Motor neuron (in vitro differentiated cells): ENCODE results near the gene L3MBTL3. TPM values are rescaled to one million over a fixed set of nuclear protein-coding genes. Genes with fewer than 3 reads are reported as not detected.

Experiments
- ATAC-seq, 8 experiments: fragments of 200-7000 bp; cut with Tn5 transposase; replicated peaks in 6 of 8; 2 replicates each; pipeline ENCODE4 v1.8.0; 2021; ENCODE audit warnings: mild to moderate bottlenecking in 8 of 8, moderate library complexity in 8 of 8
- H3K27ac ChIP-seq, 2 donors: fragments of 250-450 bp; sonication (Bioruptor Pico); 2 replicates each; pipeline ENCODE4 v1.9.0; 2021; ENCODE audit warnings: antibody characterized with exemption in 2 of 2, mild to moderate bottlenecking in 2 of 2, moderate library complexity in 1 of 2
- H3K4me1 ChIP-seq, 2 donors: fragments of 250-450 bp; sonication (Bioruptor Pico); replicated peaks in 1 of 2; 2 replicates each; pipeline ENCODE4 v1.6.1; 2021; ENCODE audit warnings: antibody characterized with exemption in 2 of 2, mild to moderate bottlenecking in 2 of 2, moderate library complexity in 1 of 2
- H3K4me3 ChIP-seq, 5 donors: fragments of 250-450 bp; sonication (Bioruptor Pico); 2 replicates each; pipeline ENCODE4 v1.9.0; 2021; ENCODE audit warnings: antibody characterized with exemption in 5 of 5, mild to moderate bottlenecking in 5 of 5, moderate library complexity in 4 of 5
- WGBS, 10 experiments: fragments of 450-650 bp; shearing (Covaris generic); methylation state at CpG; one replicate each; pipeline ENCODE4 v1.0.0; 2022; 5-methylcytosine and 5-hydroxymethylcytosine counted together
- in situ Hi-C, 9 experiments: fragments of 400-800 bp; cut with MboI; loops; one replicate each; pipeline ENCODE4 v1.15.0; 2021; ENCODE audit warnings: low sequenced_read_pairs in 9 of 9, low pct_unique_long_range_greater_than_20kb in 2 of 9; ENCODE audit not compliant: unreplicated experiment in 9 of 9
- total RNA-seq, 8 experiments: library from RNA; unstranded; fragments of 300-600 nt; gene quantifications; 2 replicates each; pipeline versions ENCODE4 v1.2.3 to v1.2.4, GENCODE V29; 2022

Gene L3MBTL3
- total RNA-seq, 8 experiments from 2014 or later = 7.5 to 12.6 (median 10.9) TPM

GRCh38 chr6:130033949-130034348 lies 15.6 kb downstream of the L3MBTL3 start:
- H3K4me3 ChIP-seq = no peak overlapping the region
- no peak overlapping the region for H3K27ac ChIP-seq
- H3K4me1 ChIP-seq = no peaks in the 10 kb centered on the region
- 60 to 100% (median 100%) methylated on average over 1 to 5 of the region's 5 CpGs; no CpG with 5 or more reads in 3 of the 10 experiments for WGBS, 10 experiments
- in situ Hi-C loops = no loop called here
- ATAC-seq = no peak

DNA sequence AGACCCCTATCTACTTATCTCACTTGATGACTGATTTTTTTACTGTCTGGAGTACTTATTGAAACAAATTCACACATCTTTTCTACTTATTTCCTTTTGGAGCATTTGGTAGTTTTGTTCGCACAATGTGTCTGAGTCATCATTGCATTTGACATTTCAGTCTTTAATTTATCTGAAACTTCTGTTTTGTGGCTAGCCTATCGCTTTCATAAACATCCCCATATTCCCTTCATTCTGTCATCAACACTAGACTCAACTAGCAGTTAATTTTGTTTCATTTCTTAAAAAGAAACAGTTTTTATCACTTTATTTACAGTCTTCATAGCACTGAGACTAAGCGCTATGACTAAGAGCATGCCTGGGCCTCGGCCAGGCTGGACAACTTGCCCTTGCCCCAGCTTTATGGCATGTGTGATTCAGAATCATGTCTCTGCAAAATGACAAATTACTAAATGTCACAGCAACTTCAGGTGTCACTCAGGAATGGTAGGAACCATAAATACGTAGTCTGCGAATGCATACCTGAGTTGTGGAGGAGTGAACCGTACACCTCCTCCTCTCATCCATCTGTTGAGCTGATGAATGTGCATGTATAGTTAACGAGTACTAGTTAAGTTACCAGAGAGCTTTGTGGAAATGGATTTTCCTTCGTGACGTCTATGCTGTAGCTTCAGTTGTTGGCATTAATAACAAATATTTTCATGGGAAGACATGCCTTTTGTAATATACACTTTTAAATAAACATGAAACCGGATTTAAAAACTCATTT lies 16.2 kb downstream of the L3MBTL3 start:
- WGBS, 10 experiments = 56 to 100% (median 87%) methylated on average over 1 to 11 of the region's 11 CpGs
- no peak overlapping the region for H3K27ac ChIP-seq
- H3K4me1 ChIP-seq = no peaks in the 10 kb centered on the region
- no peak overlapping the region for H3K4me3 ChIP-seq
- ATAC-seq = peak in 4 of 8 experiments; percentile 10 to 73 (median 32)
- in situ Hi-C loops = no loop called here

GRCh38 chr6:130035211-130035610 lies 16.8 kb downstream of the L3MBTL3 start:
- Histone ChIP-seq H3K27ac (no peak overlapping the region), H3K4me3 (no peak overlapping the region), H3K4me1 (no peaks in the 10 kb centered on the region)
- in situ Hi-C loops = no loop called here
- WGBS, 10 experiments = 0 to 80% (median 50%) methylated on average over 1 to 2 of the region's 2 CpGs; no CpG with 5 or more reads in 3 of the 10 experiments
- ATAC-seq = peak in 1 of 8 experiments; percentile 43

DNA sequence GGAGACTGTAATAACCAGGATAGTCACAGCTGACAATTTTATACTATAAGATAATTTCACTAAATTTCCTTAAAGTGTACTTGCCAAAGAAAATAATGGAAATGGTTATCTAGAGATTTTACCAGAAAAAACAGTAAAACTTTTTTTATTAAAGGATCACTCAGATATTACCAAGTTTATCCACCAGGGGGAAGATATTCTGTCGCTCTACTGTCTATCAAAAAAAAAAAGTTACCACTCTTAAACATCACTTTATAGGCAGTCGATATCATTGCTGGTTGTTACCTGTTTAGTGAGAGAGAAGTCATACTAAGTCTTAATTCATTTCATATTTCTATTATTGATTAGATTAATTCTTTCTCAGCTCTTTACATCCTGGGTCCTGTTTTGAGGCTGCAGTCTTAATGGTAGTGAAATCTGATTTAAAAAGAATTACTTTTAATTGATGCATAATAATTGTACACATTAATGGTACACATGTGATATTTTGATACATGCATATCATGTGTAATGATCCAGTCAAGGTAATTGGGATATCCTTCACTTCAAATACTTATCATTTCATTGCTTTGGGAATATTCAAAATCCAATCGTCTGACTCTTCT lies 18.9 kb downstream of the L3MBTL3 start:
- ATAC-seq = no peak
- H3K4me3 ChIP-seq = no peak overlapping the region
- H3K4me1 ChIP-seq = no peaks in the 10 kb centered on the region
- H3K27ac ChIP-seq = no peak overlapping the region
- in situ Hi-C loops = no loop called here
- 13 to 100% (median 64%) methylated on average over 2 to 3 of the region's 3 CpGs for WGBS, 10 experiments

DNA sequence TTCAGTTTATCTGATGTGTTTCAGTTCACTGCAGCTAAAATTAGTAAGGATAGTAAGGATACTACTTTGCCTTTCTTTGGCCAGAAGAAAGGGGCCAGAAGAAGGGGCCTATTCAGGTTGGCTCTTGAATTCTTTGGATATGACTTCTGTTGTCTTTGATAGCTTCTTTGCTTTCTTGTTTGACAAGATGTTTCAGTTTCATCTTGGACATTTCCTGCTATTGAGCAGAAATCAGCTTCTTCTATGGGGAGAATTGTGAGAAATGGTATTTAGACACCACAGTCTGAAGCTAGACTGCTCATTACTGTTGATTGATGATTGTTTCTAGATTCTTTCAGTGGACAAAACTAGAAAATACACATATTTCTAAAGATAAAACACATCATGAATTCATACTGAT lies 23.2 kb downstream of the L3MBTL3 start:
- Histone ChIP-seq H3K27ac (no peak overlapping the region), H3K4me3 (no peak overlapping the region), H3K4me1 (peaks cover 0 to 6% of the 10 kb centered on the region in 2 donors)
- no peak for ATAC-seq
- in situ Hi-C loops = no loop called here

DNA sequence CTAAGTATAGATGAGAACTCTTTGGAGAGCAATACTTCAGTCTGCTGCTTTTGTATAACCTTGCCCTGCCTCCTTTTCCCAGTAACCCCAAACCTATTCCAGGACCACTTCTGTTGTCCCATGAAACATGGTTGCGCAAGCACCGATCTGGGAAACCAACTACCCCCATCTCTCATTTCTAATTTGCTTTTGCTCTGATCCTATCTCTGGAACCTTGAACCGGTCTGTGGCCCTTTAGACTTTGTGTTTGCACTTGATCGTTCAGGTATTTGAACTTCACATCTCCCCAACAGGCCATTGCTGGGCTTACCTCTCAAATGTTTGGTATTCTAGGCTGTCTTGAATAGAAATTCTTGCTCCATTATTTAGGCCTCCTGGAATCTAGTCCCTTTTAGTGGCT lies 25.0 kb downstream of the L3MBTL3 start:
- ATAC-seq = no peak
- H3K27ac ChIP-seq = no peak overlapping the region
- H3K4me1 ChIP-seq = peaks cover 0 to 6% of the 10 kb centered on the region in 2 donors
- in situ Hi-C loops = no loop called here
- H3K4me3 ChIP-seq = no peak overlapping the region
- WGBS, 10 experiments = 83 to 100% (median 91%) methylated on average over 1 to 4 of the region's 4 CpGs; no CpG with 5 or more reads in 4 of the 10 experiments

DNA sequence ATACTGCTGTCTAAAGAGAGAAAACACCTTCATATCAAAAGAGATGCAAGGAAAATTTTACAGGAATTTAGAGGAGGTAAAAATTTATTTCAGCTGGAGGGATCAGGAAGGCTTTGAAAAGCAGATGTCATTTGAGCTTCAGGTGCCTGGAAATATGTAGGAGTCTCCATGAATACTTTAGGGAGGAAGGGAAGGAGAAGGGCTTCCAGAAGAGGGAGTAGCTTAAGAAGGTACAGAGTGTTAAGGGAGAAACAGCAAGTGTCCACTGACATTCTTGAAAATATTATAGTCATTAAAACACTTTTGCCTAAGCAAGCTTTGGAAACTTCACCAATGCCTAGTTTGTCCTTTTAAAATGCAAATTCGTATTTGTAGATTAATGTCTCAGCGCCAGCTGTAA lies 27.2 kb downstream of the L3MBTL3 start:
- Histone ChIP-seq H3K4me1 (peaks cover 0 to 6% of the 10 kb centered on the region in 2 donors), H3K4me3 (no peak overlapping the region), H3K27ac (no peak overlapping the region)
- in situ Hi-C loops = no loop called here
- 8 to 100% (median 80%) methylated on average over 1 to 2 of the region's 2 CpGs; no CpG with 5 or more reads in 2 of the 10 experiments for WGBS, 10 experiments
- peak in 2 of 8 experiments; percentile 33 to 52 for ATAC-seq

DNA sequence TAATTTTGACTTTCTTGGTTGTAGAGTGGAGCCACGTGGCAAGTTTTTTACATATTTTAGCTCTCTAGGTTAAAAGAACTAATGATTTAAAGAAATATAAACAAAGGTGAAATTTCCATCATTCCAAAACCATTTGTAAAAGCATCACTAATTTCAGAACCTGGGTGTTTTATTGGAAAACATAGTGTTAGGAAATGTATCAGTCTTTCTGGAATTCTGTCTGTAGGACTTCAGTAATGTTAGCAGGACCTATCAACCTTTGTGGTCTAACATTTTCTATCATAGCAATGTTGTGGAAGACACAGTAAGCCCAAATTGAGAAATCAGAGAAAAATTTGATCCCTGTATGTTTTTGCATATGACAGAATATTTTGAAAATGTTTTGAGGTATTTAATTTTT lies 28.3 kb downstream of the L3MBTL3 start:
- 0 to 100% (median 100%) methylated on average over 1 of the region's 1 CpG; no CpG with 5 or more reads in 1 of the 10 experiments for WGBS, 10 experiments
- no peak overlapping the region for H3K4me3 ChIP-seq
- in situ Hi-C loops = no loop called here

GRCh38 chr6:130047088-130047995 lies 29.0 kb downstream of the L3MBTL3 start:
- no peak overlapping the region for H3K4me3 ChIP-seq
- 50 to 100% (median 63%) methylated on average over 1 to 4 of the region's 4 CpGs; no CpG with 5 or more reads in 1 of the 10 experiments for WGBS, 10 experiments
- H3K4me1 ChIP-seq = peaks cover 0 to 6% of the 10 kb centered on the region in 2 donors
- in situ Hi-C loops = no loop called here
- ATAC-seq = peak in 1 of 8 experiments; percentile 47
- H3K27ac ChIP-seq = no peak overlapping the region

More for the DNA sequence above, 28.3 kb downstream of the L3MBTL3 start:
- Histone ChIP-seq H3K27ac (no peak overlapping the region), H3K4me1 (peaks cover 0 to 6% of the 10 kb centered on the region in 2 donors)
- no peak for ATAC-seq

DNA sequence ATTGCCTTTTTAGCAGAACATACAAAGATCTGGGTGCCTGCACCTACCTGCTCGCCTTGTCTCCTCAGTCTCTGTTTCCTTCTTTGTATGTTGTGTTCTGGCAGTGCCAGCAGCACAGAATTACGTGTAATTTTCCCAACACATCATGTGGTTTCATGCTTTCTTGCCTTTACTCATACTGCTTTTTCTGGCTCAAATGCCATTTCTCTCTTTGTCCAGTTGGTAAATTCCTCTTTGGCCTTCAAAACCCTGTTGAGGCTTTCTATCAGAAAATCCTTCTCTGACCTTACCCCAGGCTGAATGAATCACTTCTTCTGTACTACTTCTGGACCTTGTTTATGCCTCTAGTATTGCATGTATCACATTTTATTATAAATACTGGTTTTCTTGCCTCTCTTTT lies 31.8 kb downstream of the L3MBTL3 start:
- in situ Hi-C loops = loop anchor here in 1 of 9 experiments (25.0 kb wide), 1 partner anchor 237 kb away; no protein-coding TSS in a partner anchor

DNA sequence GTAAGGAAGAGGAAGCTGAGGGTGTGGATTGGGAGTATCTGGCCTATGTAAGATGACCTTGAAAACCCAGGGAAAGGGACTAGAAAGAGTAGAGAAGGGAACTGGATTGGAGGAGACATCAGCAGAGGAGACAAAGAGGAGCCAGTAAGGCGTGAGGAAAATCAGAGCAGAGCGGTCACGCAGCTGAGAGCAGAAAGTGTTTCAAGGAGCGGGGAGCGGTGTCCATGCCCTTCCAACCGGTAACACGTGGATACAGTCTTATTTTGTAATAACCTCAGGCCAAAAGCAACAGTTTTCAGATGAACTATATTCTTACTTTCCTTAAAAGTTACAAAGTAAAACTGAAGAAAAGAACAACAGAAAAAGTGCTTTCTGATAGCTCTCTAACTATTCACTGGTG lies 36.3 kb downstream of the L3MBTL3 start:
- in situ Hi-C loops = loop anchor here in 1 of 9 experiments (25.0 kb wide), 1 partner anchor 233 kb away; no protein-coding TSS in a partner anchor
- Histone ChIP-seq H3K27ac (no peak overlapping the region), H3K4me3 (no peak overlapping the region), H3K4me1 (no peaks in the 10 kb centered on the region)
- 85 to 100% (median 91%) methylated on average over 1 to 7 of the region's 7 CpGs for WGBS, 10 experiments
- ATAC-seq = no peak

More for the DNA sequence above, 31.8 kb downstream of the L3MBTL3 start:
- no peak for ATAC-seq
- Histone ChIP-seq H3K4me3 (no peak overlapping the region), H3K27ac (no peak overlapping the region), H3K4me1 (peaks cover 0 to 6% of the 10 kb centered on the region in 2 donors)
- 83 to 100% (median 100%) methylated on average over 1 to 2 of the region's 2 CpGs for whole genome bisulfite sequencing, 10 experiments

DNA sequence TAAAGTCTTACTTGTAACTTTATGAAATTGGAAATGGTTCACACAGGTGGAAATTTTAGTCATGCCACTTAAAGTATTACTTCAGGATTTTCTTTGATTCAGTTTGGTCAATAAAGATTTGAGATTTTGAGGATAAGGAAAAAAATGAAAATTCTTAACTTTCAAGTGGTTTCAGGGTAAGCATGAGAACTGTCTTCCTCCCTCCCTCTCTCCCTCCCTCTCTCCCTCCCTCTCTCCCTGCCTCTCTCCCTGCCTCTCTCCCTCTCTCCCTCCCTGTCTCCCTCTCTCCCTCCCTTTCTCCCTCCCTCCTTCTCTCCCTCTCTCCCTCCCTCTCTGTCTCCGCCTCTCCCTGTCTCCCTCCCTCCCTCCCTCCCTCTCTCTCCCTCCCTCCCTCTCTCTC lies 36.9 kb downstream of the L3MBTL3 start:
- no peak overlapping the region for H3K4me3 ChIP-seq
- no peaks in the 10 kb centered on the region for H3K4me1 ChIP-seq
- no CpG with 5 or more reads among the region's 1 CpG for WGBS, 10 experiments
- in situ Hi-C loops = loop anchor here in 1 of 9 experiments (25.0 kb wide), 1 partner anchor 232 kb away; no protein-coding TSS in a partner anchor
- no peak overlapping the region for H3K27ac ChIP-seq
- ATAC-seq = no peak
